Stimulated activated CD8-positive, alpha-beta memory T cell treated with anti-CD3 and anti-CD28 coated beads, Interleukin-7, amount 100 ng/mL, for 48 hours (primary cell): ENCODE measurements around the gene GOLGA8M.
"Not testable (repeated sequence)": the region's sequence is repeated elsewhere in the genome, so short reads cannot be mapped to it uniquely, and the experiment has no call there.

ENCODE experiments used
- DNase-seq, 2 donors: peaks; one replicate each; pipeline ENCODE4 v3.0.0-alpha.2; 2020; ENCODE audit warnings: low read depth in 1 of 2; ENCODE audit errors: extremely low read depth in 1 of 2

The GOLGA8M gene

DNA sequence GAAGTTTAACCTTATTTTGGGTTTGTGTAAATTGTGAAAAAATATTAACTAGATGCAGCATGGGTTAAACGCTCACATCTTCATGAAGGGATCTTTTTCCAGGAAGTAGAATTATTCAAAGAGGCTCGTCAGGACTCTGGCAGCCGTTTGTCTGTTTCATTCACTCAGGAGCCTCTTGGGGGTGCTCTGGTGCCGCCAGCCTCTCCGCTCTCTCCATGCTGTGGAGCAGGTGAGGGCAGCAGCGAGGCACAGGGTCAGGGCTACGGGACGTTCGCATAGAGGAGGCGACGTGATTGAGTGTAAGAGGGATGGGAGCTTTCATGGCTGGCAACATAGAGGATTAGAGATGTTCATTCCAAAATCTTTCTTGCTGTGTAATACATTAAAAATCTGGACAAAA lies 48.5 kb downstream of the GOLGA8M start:
- not testable (repeated sequence) for DNase-seq

- not testable (repeated sequence) for DNase-seq
These were observed 51.5 kb downstream of the GOLGA8M start for GRCh38 chr15:28660750-28661149.

DNA sequence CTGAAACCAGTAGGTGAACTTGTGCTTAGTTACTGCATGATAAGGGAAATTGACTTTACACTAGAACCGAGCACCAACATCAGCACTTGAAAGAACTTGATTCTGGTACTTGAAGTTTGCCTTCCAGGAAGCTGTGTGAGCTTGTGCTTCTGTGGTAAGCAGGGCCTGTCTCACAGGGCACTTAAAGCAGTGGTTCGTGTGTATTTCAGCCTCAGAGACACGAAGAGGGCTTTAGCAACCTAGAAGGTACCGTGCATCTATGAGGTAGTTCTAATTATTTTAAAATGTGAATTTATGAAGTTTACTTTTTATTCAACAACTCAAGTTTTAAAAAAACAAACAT lies 56.2 kb downstream of the GOLGA8M start:
- not testable (repeated sequence) for DNase-seq

DNA sequence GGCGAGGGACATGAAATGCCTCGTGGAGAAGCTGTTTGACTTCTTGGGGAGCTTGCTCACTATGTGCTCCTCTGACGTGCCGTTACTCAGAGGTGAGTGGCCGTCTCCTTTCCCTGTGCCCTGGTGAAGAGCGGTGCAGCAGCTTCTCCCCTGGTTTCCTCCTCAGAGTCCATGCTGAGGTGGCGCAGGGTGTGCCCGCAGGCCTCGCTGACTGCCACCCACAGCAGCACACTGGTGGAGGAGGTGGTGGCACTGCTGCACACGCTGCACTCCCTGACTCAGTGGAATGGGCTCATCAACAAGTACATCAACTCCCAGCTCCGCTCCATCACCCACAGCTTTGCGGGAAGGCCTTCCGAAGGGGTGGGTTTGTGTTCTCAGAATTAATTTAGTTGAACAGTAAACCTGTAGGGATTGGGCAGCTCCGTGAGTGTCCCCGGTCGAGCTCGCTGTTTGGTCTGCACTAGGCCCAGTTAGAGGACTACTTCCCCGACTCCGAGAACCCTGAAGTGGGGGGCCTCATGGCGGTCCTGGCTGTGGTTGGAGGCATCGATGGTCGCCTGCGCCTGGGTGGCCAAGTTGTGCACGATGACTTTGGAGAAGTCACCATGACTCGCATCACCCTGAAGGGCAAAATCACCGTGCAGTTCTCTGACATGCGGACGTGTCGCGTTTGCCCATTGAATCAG lies 56.7 kb downstream of the GOLGA8M start:
- DNase-seq, result not testable (repeated sequence)

GRCh38 chr15:28654194-28654593 lies 58.0 kb downstream of the GOLGA8M start:
- DNase-seq, result not testable (repeated sequence)

DNA sequence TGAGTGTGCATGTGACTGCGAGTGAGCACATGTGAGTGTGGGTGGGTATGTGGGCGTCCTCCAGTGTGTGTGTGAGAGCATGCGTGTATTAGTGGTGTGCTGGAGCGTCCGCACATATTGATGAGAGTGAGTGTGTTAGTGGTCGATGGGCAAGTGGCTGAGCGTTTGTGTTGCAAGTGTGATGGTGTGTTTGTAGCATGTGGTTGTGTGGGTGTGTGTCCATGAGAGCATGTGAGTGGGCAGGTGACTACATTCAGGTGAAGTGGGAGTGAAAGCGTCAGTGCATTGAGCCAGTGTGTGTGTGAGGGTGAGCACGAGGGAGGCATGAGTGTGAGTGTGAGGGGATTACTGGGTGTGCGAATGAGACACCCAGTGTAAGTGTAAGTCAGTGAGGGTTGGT lies 59.7 kb downstream of the GOLGA8M start:
- not testable (repeated sequence) for DNase-seq
